HepG2 (cell line): Measurements from ENCODE around the gene MADCAM1. TPM values are rescaled to one million over a fixed set of nuclear protein-coding genes. Genes with fewer than 3 reads are reported as not detected.

ENCODE experiments used
- BCL6 ChIP-seq: IDR thresholded peaks from 2 replicates; pipeline ENCODE4 v1.6.1; 2016; ENCODE audit warnings: missing genetic modification reagents, missing compliant biosample characterization
- ERF ChIP-seq: IDR thresholded peaks from 2 replicates; pipeline ENCODE4 v1.6.1; 2018; ENCODE audit warnings: missing biosample characterization, missing genetic modification reagents
- FOXA3 ChIP-seq: IDR thresholded peaks from 2 replicates; pipeline ENCODE4 v1.6.1; 2016; ENCODE audit warnings: missing genetic modification reagents, missing compliant biosample characterization
- HNRNPH1 ChIP-seq: fragments of 200-400 bp; formaldehyde crosslinking; optimal IDR thresholded peaks from 2 replicates; pipeline ENCODE3; 2017; ENCODE audit warnings: mild to moderate bottlenecking, low read depth, low read length
- IRF2 ChIP-seq: IDR thresholded peaks from 2 replicates; pipeline ENCODE4 v1.6.1; 2018; ENCODE audit warnings: missing genetic modification reagents, missing compliant biosample characterization
- JUNB ChIP-seq: sonication (generic); formaldehyde crosslinking; IDR thresholded peaks from 2 replicates; pipeline ENCODE4 v1.8.0; 2022; ENCODE audit warnings: missing genetic modification reagents, mild to moderate bottlenecking, borderline replicate concordance
- KDM1A ChIP-seq: IDR thresholded peaks from 2 replicates; pipeline ENCODE4 v1.6.1; 2016; ENCODE audit warnings: missing compliant biosample characterization
- KLF13 ChIP-seq: sonication (generic); formaldehyde crosslinking; IDR thresholded peaks from 2 replicates; pipeline ENCODE4 v1.4.0; 2020; ENCODE audit warnings: mild to moderate bottlenecking, missing genetic modification reagents
- MEIS1 ChIP-seq: sonication (generic); formaldehyde crosslinking; IDR thresholded peaks from 2 replicates; pipeline ENCODE4 v1.9.0; 2021; ENCODE audit warnings: mild to moderate bottlenecking, missing genetic modification reagents, moderate library complexity, borderline replicate concordance
- MIER2 ChIP-seq: IDR thresholded peaks from 2 replicates; pipeline ENCODE4 v1.6.1; 2016; ENCODE audit warnings: missing biosample characterization, missing genetic modification reagents
- PAF1 ChIP-seq: IDR thresholded peaks from 2 replicates; pipeline ENCODE4 v1.6.1; 2016; ENCODE audit warnings: missing genetic modification reagents, missing compliant biosample characterization
- PAX8 ChIP-seq: sonication (generic); formaldehyde crosslinking; IDR thresholded peaks from 2 replicates; pipeline ENCODE4 v1.8.0; 2022; ENCODE audit warnings: mild to moderate bottlenecking, missing genetic modification reagents, borderline replicate concordance
- RNF2 ChIP-seq: fragments of 450-650 bp; conservative IDR thresholded peaks from 2 replicates; pipeline ENCODE4 v1.6.1; 2016; ENCODE audit warnings: low read depth
- SIX4 ChIP-seq: sonication (generic); formaldehyde crosslinking; IDR thresholded peaks from 2 replicates; pipeline ENCODE4 v1.4.0; 2020; ENCODE audit warnings: missing genetic modification reagents
- SMAD3 ChIP-seq: sonication (generic); formaldehyde crosslinking; IDR thresholded peaks from 2 replicates; pipeline ENCODE4 v1.4.0; 2020; ENCODE audit warnings: missing genetic modification reagents
- ZNF124 ChIP-seq: sonication (generic); formaldehyde crosslinking; IDR thresholded peaks from 2 replicates; pipeline ENCODE4 v1.4.0; 2020; ENCODE audit warnings: missing genetic modification reagents
- ZNF263 ChIP-seq: sonication (generic); formaldehyde crosslinking; IDR thresholded peaks from 2 replicates; pipeline ENCODE4 v1.4.0; 2020; ENCODE audit warnings: missing genetic modification reagents
- ZNF280B ChIP-seq: sonication (generic); formaldehyde crosslinking; IDR thresholded peaks from 2 replicates; pipeline ENCODE4 v1.5.0; 2020; ENCODE audit warnings: missing genetic modification reagents, mild to moderate bottlenecking, borderline replicate concordance
- ZNF382 ChIP-seq: sonication (generic); formaldehyde crosslinking; IDR thresholded peaks from 2 replicates; pipeline ENCODE4 v1.5.0; 2020; ENCODE audit warnings: missing genetic modification reagents, mild to moderate bottlenecking, borderline replicate concordance
- ZNF430 ChIP-seq: sonication (generic); formaldehyde crosslinking; IDR thresholded peaks from 2 replicates; pipeline ENCODE4 v1.9.0; 2021; ENCODE audit warnings: mild to moderate bottlenecking, missing genetic modification reagents
- ZNF768 ChIP-seq: sonication (generic); formaldehyde crosslinking; IDR thresholded peaks from 2 replicates; pipeline ENCODE4 v1.4.0; 2020; ENCODE audit warnings: missing genetic modification reagents
- ZNF777 ChIP-seq: sonication (generic); formaldehyde crosslinking; IDR thresholded peaks from 2 replicates; pipeline ENCODE4 v1.4.0; 2020; ENCODE audit warnings: missing genetic modification reagents
- ZNF879 ChIP-seq: sonication (generic); formaldehyde crosslinking; IDR thresholded peaks from 2 replicates; pipeline ENCODE4 v1.8.1; 2023; ENCODE audit warnings: missing genetic modification reagents
- ZSCAN9 ChIP-seq: IDR thresholded peaks from 2 replicates; pipeline ENCODE4 v1.6.1; 2016; ENCODE audit warnings: borderline replicate concordance
- polyA plus RNA-seq, 8 experiments: library from polyadenylated mRNA; depleted of rRNA in 3 of 8; stranded (reverse) in 7 of 8; unstranded in 1 of 8; fragments of >200 nt; fragmentation: Illumina TruSeq in 4 of 8; extraction: Trizol in 4 of 8; gene quantifications; 2 replicates each; pipeline versions ENCODE4 v1.2.1 to v1.2.3, GENCODE V29; 2011 to 2016; ENCODE audit warnings: low read depth in 4 of 8, missing spikeins in 1 of 8, mixed read lengths in 1 of 8; ENCODE audit not compliant: insufficient read depth in 1 of 8
- total RNA-seq, 5 experiments: library from RNA; depleted of rRNA; stranded (reverse); fragments of >200 nt; fragmentation: Illumina TruSeq; extraction: Trizol; gene quantifications; 2 replicates each; pipeline ENCODE4 v1.2.3, GENCODE V29; 2016; ENCODE audit warnings: low read depth in 1 of 5
- TF ChIP-seq, protein P1 (sequence below): sonication (generic); formaldehyde crosslinking; IDR thresholded peaks from 2 replicates; pipeline ENCODE4 v1.4.0; 2020; ENCODE audit warnings: missing genetic modification reagents, low read depth, mild to moderate bottlenecking, borderline replicate concordance
- TF ChIP-seq, protein P2 (sequence below), 2 experiments: IDR thresholded peaks; 2 replicates each; pipeline ENCODE4 v1.6.1; 2011 to 2012; ENCODE audit warnings: low read length in 2 of 2, borderline replicate concordance in 1 of 2, low read depth in 1 of 2, mild to moderate bottlenecking in 1 of 2, moderate library complexity in 1 of 2

The MADCAM1 gene
- total and polyA plus RNA-seq, 2 of the 13 experiments (the other 11 are each of a cell fraction or from before 2014, with no cell fraction given), result 0.29 to 0.33 TPM

DNA sequence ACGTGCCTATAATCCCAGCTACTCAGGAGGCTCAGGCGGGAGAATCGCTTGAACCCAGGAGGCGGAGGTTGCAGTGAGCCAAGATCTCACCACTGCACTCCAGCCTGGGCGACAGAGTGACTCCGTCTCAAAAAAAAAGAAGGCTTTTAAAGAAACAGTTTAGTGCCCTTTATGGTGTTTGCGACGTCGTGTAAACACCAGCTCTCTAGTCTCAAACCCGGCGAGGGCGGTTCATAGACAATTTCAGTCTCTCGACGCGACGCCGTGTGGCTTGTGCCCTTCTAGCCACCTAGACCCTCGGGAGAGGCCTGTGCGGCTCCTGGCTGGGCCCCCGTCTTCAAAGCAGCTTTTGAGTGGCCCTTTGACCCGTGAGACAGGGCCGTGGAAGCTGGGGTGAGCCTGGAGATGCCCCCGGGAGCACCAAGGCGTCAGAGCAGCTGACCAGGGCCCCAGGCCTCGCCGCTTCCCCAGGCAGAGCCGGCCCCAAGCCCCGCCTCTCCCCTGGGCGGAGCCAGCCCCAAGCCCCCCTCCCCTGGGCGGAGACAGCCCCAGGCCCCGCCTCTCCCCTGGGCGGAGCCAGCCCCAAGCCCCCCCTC lies 5.0 kb upstream of the MADCAM1 start (continued):
- TF ChIP-seq, protein P1, sequence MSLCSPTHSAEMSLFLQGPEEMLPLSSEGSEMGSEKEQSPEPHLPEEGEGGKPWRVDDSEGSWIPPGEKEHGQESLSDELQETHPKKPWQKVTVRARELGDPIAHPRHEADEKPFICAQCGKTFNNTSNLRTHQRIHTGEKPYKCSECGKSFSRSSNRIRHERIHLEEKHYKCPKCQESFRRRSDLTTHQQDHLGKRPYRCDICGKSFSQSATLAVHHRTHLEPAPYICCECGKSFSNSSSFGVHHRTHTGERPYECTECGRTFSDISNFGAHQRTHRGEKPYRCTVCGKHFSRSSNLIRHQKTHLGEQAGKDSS (CRISPR knock-in tag), result 0 out of 2 replicates have a peak, but pooled peaks have one; percentile 56
- TF ChIP-seq MEIS1 (CRISPR knock-in tag) (0 out of 2 replicates have a peak, but pooled peaks have one; percentile 27), ZNF879 (no peak), SIX4 (no peak), MIER2 (no peak), KLF13 (no peak), SMAD3 (0 out of 2 replicates have a peak, but pooled peaks have one; percentile 31), IRF2 (CRISPR knock-in tag) (peak; percentile 21; the same call in 1 of the 2 replicates), RNF2 (peak; percentile 58; the same call in 1 of the 2 replicates), ZNF382 (no peak), PAX8 (peak; percentile 70; the same call in 1 of the 2 replicates), ZNF124 (CRISPR knock-in tag) (no peak), JUNB (no peak), BCL6 (CRISPR knock-in tag) (no peak), KDM1A (no peak), ZNF768 (CRISPR knock-in tag) (0 out of 2 replicates have a peak, but pooled peaks have one; percentile 26), ZNF280B (CRISPR knock-in tag) (0 out of 2 replicates have a peak, but pooled peaks have one; percentile 38), ZNF777 (CRISPR knock-in tag) (peak; percentile 49; the same call in 1 of the 2 replicates), ZNF263 (CRISPR knock-in tag) (peak; percentile 76), ZSCAN9 (CRISPR knock-in tag) (peak; percentile 72; the same call in 1 of the 2 replicates), ERF (peak; percentile 57; the same call in 1 of the 2 replicates), FOXA3 (CRISPR knock-in tag) (0 out of 2 replicates have a peak, but pooled peaks have one; percentile 11), ZNF430 (CRISPR knock-in tag) (0 out of 2 replicates have a peak, but pooled peaks have one; percentile 59), PAF1 (CRISPR knock-in tag) (no peak), HNRNPH1 (no peak)
- TF ChIP-seq, protein P2, sequence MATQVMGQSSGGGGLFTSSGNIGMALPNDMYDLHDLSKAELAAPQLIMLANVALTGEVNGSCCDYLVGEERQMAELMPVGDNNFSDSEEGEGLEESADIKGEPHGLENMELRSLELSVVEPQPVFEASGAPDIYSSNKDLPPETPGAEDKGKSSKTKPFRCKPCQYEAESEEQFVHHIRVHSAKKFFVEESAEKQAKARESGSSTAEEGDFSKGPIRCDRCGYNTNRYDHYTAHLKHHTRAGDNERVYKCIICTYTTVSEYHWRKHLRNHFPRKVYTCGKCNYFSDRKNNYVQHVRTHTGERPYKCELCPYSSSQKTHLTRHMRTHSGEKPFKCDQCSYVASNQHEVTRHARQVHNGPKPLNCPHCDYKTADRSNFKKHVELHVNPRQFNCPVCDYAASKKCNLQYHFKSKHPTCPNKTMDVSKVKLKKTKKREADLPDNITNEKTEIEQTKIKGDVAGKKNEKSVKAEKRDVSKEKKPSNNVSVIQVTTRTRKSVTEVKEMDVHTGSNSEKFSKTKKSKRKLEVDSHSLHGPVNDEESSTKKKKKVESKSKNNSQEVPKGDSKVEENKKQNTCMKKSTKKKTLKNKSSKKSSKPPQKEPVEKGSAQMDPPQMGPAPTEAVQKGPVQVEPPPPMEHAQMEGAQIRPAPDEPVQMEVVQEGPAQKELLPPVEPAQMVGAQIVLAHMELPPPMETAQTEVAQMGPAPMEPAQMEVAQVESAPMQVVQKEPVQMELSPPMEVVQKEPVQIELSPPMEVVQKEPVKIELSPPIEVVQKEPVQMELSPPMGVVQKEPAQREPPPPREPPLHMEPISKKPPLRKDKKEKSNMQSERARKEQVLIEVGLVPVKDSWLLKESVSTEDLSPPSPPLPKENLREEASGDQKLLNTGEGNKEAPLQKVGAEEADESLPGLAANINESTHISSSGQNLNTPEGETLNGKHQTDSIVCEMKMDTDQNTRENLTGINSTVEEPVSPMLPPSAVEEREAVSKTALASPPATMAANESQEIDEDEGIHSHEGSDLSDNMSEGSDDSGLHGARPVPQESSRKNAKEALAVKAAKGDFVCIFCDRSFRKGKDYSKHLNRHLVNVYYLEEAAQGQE (IDR thresholded peaks at IDR 0.05; ENCODE audit: borderline replicate concordance in 1 of 2, low read depth in 1 of 2, low read length in 2 of 2), result no peak
